HG03139 (cell line): Measurements from ENCODE around the gene C9orf50.

ENCODE experiments used
- ATAC-seq: cut with Tn5 transposase; IDR thresholded peaks from one replicate; pipeline ENCODE4 v1.9.1; 2021; ENCODE audit not compliant: unreplicated experiment

The C9orf50 gene

DNA sequence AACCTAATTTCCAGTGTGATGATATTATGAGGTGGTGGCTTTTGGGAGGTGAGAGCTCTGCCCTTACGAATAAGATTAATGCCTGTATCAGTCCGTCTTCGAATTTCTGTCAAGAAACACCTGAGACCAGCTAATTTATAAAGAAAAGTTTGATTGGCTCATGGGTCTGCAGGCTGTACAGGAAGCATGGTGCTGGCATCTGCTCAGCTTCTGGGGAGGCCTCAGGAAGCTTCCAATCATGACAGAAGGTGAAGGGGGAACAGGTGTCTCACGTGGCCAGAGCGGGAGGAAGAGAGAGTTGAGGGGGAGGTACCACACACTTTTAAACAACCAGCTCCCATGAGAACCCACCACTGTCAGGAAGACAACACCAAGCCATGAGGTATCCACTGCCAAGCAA, 46.9 kb downstream of the C9orf50 start:
- no peak for ATAC-seq

DNA sequence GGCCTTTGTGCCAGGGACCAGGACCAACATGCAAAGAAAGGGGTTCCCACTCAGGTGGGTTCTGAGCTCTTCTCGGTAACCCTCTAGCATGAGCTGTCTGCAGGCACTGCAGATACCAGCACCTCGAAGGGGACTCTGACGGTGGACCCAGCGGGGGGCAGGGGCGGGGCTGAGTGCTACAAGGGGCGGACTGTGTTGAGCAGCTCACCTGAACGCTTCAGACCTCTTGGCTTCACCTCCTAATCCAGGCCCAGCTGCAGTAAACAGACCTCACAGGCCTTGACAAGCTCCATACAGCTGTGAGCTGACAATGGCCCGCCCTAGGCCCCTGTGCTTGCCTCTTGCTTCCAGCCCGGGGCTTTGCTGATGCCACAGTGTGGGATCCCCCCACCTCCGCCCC, 48.4 kb downstream of the C9orf50 start:
- ATAC-seq = no peak

DNA sequence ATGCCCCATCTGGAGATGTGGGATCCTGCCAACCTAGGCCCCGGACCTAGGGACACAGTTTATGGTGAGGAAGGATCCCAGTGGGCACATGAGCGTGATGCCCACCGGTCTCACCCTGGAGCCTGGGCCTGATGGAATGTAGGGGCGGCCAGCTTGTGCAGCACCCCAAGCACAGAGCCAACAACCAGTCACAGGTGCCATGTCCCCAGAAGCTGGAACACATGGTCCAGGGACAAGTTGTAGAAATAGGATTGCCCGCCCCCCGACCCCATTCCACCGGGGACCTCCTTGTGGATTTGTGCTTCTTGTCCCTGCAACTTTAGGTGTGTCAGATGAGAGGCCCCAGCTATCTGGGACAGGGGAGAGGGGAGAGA, 48.9 kb downstream of the C9orf50 start:
- no peak for ATAC-seq

DNA sequence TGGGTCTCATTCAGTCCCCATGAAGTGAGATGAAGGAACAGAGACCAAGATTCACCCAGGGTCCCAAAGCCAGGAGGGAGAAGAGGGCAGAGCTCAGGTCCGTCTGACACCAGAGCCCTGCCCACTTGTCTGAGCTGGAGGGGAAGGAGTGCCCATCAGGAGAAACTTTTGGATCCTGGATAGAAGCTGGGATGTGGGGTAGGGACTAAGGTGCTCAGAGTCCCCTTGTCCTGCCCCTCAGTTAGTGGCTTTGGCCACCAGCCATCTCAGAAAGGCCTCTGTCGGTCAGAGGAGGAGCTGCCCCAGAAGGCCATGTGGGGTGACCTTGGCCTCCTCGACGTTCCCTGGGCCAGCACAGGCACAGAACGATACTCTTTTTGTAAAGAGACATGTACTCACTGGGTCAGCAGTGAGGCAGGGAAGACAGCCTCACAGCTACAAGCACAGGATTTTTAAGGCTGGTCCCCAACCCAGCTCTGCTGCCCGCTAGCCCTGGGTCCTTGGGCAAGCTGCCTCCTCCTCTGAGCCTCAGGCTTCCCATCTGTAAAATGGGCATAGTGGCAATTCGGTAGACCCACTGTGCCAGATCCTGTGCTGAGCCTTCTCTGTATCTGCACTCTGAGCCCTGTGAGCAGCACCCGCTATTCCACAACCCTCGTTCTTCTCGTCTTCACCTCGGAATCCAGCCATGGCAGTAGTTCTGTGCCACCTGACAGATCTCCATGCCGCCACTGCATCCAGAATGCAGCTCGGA, 49.4 kb downstream of the C9orf50 start:
- no peak for ATAC-seq

DNA sequence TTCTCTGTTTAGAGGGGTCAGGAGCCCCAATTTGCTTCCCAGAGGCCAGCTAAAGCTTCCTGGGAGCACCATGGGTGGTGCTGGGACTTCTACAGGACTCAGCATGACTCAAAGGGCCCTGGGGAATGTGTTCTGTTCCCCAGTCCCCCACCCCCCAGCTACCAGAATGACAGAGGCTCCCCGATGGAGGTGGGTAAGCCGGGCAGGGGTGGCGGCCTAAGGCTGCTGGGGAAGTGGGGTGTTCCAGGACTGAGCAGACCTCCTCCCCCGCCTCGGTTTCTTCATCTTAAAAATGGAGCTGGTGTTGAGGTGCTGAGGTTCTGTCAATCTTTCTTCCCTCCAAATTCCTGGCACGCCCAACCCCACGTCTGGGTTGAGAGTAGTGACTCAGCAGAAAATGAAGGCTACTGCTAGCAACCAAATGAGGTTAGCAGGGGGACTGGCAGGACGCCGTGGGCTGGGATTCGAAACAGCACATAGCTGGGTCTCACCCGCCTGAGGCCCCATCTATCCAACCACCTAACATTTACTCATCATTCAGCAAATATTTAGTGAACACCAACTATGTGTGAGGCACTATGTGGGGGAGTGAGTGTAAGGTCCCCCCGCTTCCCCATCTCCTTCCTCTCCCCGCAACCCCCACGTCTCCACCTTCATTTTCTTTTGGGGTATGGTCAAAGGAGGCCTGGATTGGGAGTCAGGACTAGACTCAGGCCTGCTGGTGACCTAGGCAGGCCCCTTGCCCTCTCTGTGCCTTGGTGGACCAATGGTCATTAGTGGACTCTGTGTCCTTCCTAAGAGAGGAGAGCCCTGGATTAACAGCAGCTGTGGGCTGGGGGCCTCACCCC, 50.2 kb downstream of the C9orf50 start:
- ATAC-seq = no peak

DNA sequence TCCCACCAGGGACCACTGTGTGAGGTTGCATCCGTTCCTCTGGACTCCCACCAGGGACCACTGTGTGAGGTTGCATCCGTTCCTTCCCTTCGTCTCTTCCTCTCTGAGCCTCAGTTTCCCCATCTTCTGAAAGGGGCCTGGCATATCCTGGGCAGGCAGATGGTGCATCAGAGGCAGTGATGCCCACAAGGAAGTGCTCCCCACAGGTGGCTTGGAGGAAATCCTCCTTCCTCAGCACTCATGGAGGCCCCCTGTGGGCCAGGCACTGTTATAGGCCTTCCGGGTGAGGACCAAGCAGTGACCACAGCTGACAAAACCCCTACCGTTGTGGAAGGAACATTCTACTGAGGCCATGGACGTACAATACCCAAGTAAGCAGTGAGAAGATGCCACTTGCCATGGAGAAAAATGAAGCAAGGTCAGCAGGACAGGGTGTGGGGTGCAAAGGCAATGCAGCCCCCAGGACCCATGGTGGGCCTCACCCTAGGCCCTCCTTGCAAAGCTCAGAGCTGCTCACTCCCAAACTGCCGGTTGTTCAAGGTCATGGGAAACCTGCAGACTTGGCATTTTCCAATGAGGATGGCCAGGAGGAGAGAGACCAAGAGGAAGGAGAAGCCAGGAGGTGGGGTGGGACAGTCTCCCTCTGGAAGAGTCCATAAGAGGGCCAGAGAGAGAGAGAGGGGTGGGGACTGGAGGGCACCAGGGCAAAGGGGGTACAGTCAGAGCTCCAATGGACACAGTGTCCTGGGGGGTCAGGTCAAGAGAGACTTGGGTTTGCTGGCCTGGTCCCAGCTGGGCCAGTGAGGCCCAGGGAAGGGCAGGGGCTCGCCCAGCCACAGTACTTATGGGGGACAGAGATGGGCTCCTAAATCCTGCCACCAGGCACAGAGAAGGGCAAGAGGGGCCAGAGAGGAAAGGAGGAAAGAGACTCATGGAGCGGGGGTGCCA, 51.1 kb downstream of the C9orf50 start:
- ATAC-seq = no peak

DNA sequence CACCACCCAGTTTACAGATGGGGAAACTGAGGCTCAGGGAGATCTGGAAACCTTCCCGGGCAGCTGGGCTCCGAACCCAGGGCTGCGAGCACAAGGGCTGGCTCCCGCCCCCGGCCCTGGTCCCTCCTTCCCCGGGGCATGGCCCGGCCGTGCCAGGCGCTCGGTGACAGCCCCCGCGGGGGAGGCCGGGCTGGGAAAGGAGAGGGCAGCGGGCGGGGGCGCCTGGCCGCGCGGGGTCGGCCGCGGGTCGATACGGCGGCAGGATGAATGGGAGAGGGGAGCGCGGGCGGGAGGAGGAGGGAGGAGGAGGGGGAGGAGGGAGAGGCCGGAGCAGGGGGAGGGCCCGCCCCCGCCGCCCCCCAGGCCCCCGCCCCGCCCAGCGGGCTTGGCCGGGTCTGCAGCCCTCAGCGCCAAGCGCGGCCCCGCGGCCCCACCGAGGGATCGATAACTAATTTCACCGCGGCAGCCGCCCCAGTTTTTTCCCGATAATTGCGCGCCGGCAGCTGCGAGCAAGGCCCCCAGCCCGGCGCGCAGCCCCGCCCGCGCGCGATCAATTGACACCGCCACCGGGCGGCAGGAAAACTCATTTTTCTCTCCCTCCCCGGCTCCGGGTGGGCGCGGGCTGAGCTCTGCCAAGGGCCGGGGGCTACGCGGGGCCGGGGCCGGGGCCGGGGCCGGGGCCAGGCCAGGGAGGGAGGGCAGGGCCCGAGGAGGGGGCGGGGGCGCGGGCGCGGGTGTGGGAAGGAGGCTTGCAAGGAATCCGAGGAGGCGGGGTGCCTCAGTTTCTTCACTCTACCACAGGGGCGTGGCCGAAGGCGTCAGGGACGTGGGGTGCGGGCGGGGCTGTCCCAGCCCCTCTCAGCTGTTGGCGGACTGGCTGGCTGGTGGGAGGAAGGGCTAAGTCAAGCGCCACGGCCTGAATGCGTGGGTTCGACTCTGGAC, 52.1 kb downstream of the C9orf50 start:
- ATAC-seq = no peak

DNA sequence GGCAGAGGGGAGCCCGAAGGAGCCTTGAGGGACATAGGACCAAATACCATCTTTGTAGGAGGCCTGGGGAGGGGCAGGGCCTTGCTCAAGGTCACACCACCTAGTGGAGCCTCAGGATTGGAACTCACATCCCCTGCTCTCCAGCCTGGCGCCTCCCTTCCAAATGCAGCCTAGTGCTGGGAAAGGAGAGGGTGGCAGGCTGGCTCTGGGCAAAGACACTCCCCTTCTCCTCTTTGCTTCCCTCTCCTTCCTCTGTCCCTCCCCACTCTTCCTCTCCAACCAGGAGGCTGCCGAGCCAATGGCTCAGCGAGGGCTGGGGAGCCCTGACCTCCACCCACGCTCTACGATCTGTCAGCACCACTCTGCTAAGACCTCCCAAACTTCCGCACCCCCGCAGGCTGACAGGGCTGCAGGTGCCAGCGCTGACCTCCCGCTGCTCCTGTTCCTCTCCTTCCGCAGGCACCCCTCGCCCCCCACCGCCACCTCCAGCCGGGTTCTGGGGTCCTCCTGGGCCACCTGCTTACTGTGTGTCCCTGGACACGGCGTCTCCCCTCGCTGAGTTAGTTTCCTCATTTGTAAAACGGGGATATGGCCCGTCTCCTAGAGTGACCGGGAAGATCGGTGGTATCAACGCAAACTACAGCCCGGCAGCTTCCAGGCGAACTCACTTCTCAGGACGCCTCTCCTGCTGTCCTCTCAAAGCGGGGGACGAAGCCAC, 52.9 kb downstream of the C9orf50 start:
- ATAC-seq = no peak

DNA sequence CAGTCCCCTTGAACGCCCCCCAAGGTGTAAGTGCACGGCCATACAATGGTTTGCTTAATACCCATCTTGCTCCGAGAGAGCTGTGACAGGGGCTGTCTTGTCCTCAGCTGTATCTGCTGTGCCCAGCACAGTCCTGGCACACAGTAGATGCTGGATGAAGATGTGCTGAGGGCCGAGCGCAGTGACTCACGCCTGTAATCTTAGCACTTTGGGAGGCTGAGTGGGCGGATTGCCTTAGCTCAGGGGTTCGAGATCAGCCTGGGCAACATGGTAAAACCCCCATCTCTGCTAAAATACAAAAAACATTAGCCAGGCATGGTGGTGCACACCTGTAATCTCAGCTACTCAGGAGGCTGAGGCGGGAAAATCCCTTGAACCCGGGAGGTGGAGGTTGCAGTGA, 53.6 kb downstream of the C9orf50 start:
- ATAC-seq = no peak

DNA sequence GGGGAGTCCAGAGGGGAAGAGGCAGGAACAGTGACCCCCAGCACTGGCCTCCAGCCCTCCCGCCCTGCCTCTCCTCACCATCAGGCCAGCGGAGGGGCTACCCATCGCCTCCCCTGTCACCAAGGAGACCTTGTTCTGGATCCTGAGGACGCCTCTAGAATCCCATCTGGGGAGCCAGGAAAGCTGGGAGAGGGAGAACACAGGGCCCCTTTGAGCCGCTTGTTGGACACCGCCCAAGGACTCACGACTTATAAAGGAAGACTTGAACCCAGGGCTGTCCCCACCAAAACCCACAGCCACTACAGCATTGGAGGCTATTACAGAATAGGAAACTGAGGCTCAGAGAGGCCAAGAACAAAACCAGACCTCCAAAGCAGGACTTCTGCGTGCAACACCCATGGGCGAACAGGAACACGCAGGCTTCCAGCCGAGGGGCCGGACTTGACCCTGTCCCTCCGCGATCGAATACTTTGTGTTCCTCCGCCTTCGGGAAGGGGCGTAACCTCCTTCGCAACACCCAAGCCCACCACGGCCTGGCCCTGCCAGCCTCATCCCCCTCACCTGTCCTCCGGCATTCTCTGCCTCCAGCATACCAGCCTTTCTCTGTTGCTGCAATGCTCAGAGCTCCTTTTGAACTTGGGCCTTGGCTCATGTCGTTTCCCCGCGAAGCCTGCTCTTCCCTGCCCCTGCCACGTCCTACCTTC, 54.2 kb downstream of the C9orf50 start:
- no peak for ATAC-seq

DNA sequence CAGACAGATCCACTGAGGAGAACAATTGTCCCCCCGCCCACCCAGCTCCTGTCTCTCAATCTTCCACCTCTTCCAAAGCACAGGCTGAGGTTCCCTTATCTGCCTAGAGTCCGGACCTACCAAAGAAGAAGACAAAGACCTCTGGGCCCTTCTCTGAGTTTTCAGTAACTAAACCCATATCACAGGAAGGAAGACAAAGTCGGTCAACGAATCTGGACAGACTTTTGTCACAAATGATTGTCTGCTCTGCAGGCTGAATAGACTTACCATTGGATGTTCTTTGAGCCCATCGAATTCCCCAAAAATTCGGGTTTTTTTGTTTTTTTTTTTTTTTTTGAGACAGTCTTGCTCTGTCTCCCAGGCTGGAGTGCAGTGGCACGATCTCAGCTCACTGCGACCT, 58.0 kb downstream of the C9orf50 start:
- no peak for ATAC-seq

DNA sequence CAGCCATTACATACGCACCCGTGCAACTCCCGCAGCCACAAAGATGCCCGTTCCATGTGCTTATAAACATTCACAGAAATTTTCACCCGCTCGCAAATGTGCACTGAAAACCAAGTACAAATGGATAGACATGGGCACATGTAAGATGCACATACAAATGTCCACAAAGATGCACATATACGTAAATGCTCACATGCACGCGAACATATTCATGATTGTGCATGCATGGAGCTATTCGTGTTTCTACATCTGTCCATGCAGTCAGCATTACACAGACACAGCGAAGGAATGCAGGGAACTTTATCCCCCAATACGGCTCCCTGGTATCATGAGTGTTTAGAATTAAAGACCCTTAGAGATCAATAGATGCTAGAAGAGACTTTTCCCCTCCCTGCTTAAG, 58.4 kb downstream of the C9orf50 start:
- no peak for ATAC-seq
